H9 (cell line): Measurements from ENCODE around the gene GABBR2. TPM values are rescaled to one million over a fixed set of nuclear protein-coding genes. Genes with fewer than 3 reads are reported as not detected.
A peak's percentile ranks its signal among the peaks of the same experiment; 100 is the strongest.

Experiments used
- DNase-seq: peaks from one replicate; pipeline ENCODE4 v3.0.0-alpha.2; 2017
- H2AFZ ChIP-seq: one replicate; pipeline ENCODE4 v1.6.1; 2013; ENCODE audit warnings: mild to moderate bottlenecking, low read length, control low read depth, moderate library complexity
- H2AK5ac ChIP-seq: 2 replicates; pipeline ENCODE4 v1.6.1; 2013; ENCODE audit warnings: low read length, control low read depth, mixed read lengths; ENCODE audit not compliant: insufficient read length
- H2BK120ac ChIP-seq: one replicate; pipeline ENCODE4 v1.6.1; 2013; ENCODE audit warnings: low read depth, mild to moderate bottlenecking, low read length, control low read depth, inconsistent platforms; ENCODE audit not compliant: poor library complexity, severe bottlenecking
- H2BK12ac ChIP-seq: 2 replicates; pipeline ENCODE4 v1.6.1; 2013; ENCODE audit warnings: low read length, control low read depth, mixed read lengths, low read depth; ENCODE audit not compliant: insufficient read length
- H2BK15ac ChIP-seq: 2 replicates; pipeline ENCODE4 v1.6.1; 2013; ENCODE audit warnings: low read depth, low read length, control low read depth
- H2BK20ac ChIP-seq: one replicate; pipeline ENCODE4 v1.6.1; 2013; ENCODE audit warnings: low read depth, mild to moderate bottlenecking, low read length, control low read depth, inconsistent platforms; ENCODE audit not compliant: poor library complexity, severe bottlenecking
- H2BK5ac ChIP-seq: 2 replicates; pipeline ENCODE4 v1.6.1; 2013; ENCODE audit warnings: low read length, control low read depth, mixed read lengths; ENCODE audit not compliant: insufficient read length
- H3K14ac ChIP-seq: 2 replicates; pipeline ENCODE4 v1.6.1; 2013; ENCODE audit warnings: low read length, control low read depth; ENCODE audit not compliant: insufficient read depth
- H3K18ac ChIP-seq: 2 replicates; pipeline ENCODE4 v1.6.1; 2013; ENCODE audit warnings: low read depth, mild to moderate bottlenecking, mixed read lengths, low read length, control low read depth; ENCODE audit not compliant: insufficient read length
- H3K23ac ChIP-seq: 2 replicates; pipeline ENCODE4 v1.6.1; 2013; ENCODE audit warnings: low read length, control low read depth, mixed read lengths, low read depth; ENCODE audit not compliant: insufficient read length
- H3K23me2 ChIP-seq: 2 replicates; pipeline ENCODE4 v1.6.1; 2013; ENCODE audit warnings: low read depth, mild to moderate bottlenecking, mixed read lengths, low read length, control low read depth; ENCODE audit not compliant: insufficient read length, poor library complexity, severe bottlenecking
- H3K27ac ChIP-seq: 2 replicates; pipeline ENCODE4 v1.5.1; 2013; ENCODE audit warnings: low read length, control low read depth, mixed read lengths, low read depth; ENCODE audit not compliant: insufficient read length
- H3K27me3 ChIP-seq: 2 replicates; pipeline ENCODE4 v1.6.1; 2013; ENCODE audit warnings: low read length, control low read depth, inconsistent platforms; ENCODE audit not compliant: insufficient read depth
- H3K4ac ChIP-seq: 2 replicates; pipeline ENCODE4 v1.6.1; 2013; ENCODE audit warnings: low read depth, mild to moderate bottlenecking, control low read depth, inconsistent platforms, low read length, moderate library complexity
- H3K4me1 ChIP-seq: 2 replicates; pipeline ENCODE4 v1.6.1; 2013; ENCODE audit warnings: low read length, control low read depth, inconsistent platforms; ENCODE audit not compliant: insufficient read depth
- H3K4me2 ChIP-seq: 2 replicates; pipeline ENCODE4 v1.6.1; 2013; ENCODE audit warnings: low read length, control low read depth, mixed read lengths; ENCODE audit not compliant: insufficient read length, insufficient read depth
- H3K56ac ChIP-seq: 2 replicates; pipeline ENCODE4 v1.6.1; 2013; ENCODE audit warnings: low read depth, mild to moderate bottlenecking, mixed read lengths, low read length, control low read depth; ENCODE audit not compliant: insufficient read length
- H3K79me1 ChIP-seq: 2 replicates; pipeline ENCODE4 v1.6.1; 2013; ENCODE audit warnings: low read depth, mild to moderate bottlenecking, moderate library complexity, low read length, control low read depth, inconsistent platforms; ENCODE audit not compliant: insufficient read depth, poor library complexity, severe bottlenecking
- H3K79me2 ChIP-seq: 2 replicates; pipeline ENCODE4 v1.6.1; 2013; ENCODE audit warnings: low read length, control low read depth, inconsistent platforms; ENCODE audit not compliant: insufficient read depth
- H3K9ac ChIP-seq: 2 replicates; pipeline ENCODE4 v1.6.1; 2013; ENCODE audit warnings: low read length, control low read depth, mixed read lengths; ENCODE audit not compliant: insufficient read length; ENCODE audit errors: extremely low read depth
- H3K9me3 ChIP-seq: one replicate; pipeline ENCODE4 v1.6.1; 2013; ENCODE audit warnings: low read depth, low read length, inconsistent platforms; ENCODE audit not compliant: control insufficient read depth
- H3T11ph ChIP-seq: one replicate; pipeline ENCODE4 v1.6.1; 2013; ENCODE audit warnings: mild to moderate bottlenecking, low read length, control low read depth, inconsistent platforms
- H4K20me1 ChIP-seq: one replicate; pipeline ENCODE4 v1.6.1; 2013; ENCODE audit not compliant: control insufficient read depth, insufficient read length, insufficient read depth
- H4K5ac ChIP-seq: 2 replicates; pipeline ENCODE4 v1.6.1; 2013; ENCODE audit warnings: low read depth, mild to moderate bottlenecking, mixed read lengths, low read length, control low read depth; ENCODE audit not compliant: insufficient read length
- H4K8ac ChIP-seq: replicated peaks from 2 replicates; pipeline ENCODE4 v1.6.1; 2013; ENCODE audit warnings: low read length, control low read depth, mixed read lengths, low read depth; ENCODE audit not compliant: insufficient read length
- H4K91ac ChIP-seq: 2 replicates; pipeline ENCODE4 v1.6.1; 2013; ENCODE audit warnings: low read depth, mild to moderate bottlenecking, moderate library complexity, mixed read lengths, low read length, control low read depth; ENCODE audit not compliant: insufficient read length
- H3K27ac Mint-ChIP-seq, 3 experiments: 2 replicates in 2 of 3; 3 replicates in 1 of 3; pipeline ENCODE4 v1.8.0; 2020 to 2021; ENCODE audit warnings: mixed read lengths in 3 of 3, mild to moderate bottlenecking in 1 of 3, moderate library complexity in 1 of 3
- H3K27me3 Mint-ChIP-seq: 2 replicates; pipeline ENCODE4 v1.8.0; 2021; ENCODE audit warnings: low read depth, mild to moderate bottlenecking, moderate library complexity, mixed read lengths
- H3K36me3 Mint-ChIP-seq, 3 experiments: 2 replicates in 2 of 3; 3 replicates in 1 of 3; pipeline ENCODE4 v1.8.0; 2020 to 2021; ENCODE audit warnings: low read depth in 3 of 3, mixed read lengths in 3 of 3; ENCODE audit not compliant: insufficient read depth in 1 of 3
- H3K4me1 Mint-ChIP-seq, 2 experiments: 2 replicates each; pipeline ENCODE4 v1.8.0; 2020; ENCODE audit warnings: mixed read lengths in 2 of 2
- H3K4me3 Mint-ChIP-seq, 2 experiments: 2 replicates in 1 of 2; 3 replicates in 1 of 2; pipeline ENCODE4 v1.8.0; 2020 to 2021; ENCODE audit warnings: mild to moderate bottlenecking in 2 of 2, mixed read lengths in 2 of 2, moderate library complexity in 1 of 2
- H3K9me3 Mint-ChIP-seq, 2 experiments: 2 replicates in 1 of 2; 3 replicates in 1 of 2; pipeline ENCODE4 v1.8.0; 2020; ENCODE audit warnings: mild to moderate bottlenecking in 2 of 2, mixed read lengths in 2 of 2, moderate library complexity in 1 of 2
- WGBS: extraction: QIAGEN DNeasy Blood & Tissue Kit; methylation state at CpG from one replicate; pipeline ENCODE4 v1.1.7; 2013; ENCODE audit warnings: missing lambda C conversion rate, low lambda C conversion rate, mixed read lengths; ENCODE audit not compliant: insufficient read length; ENCODE audit errors: extremely low coverage; 5-methylcytosine and 5-hydroxymethylcytosine counted together
- total RNA-seq: library from RNA; stranded (reverse); gene quantifications from 2 replicates; pipeline ENCODE4 v1.2.1, GENCODE V29; 2021
- TF ChIP-seq, protein P1 (sequence below): fragments of 200-600 bp; sonication (generic); conservative IDR thresholded peaks from 3 replicates; pipeline ENCODE4 v1.8.0; 2021; ENCODE audit warnings: antibody characterized with exemption, mild to moderate bottlenecking

The GABBR2 gene
- total RNA-seq, 1 experiment from 2014 or later, result 0.66 TPM

DNA sequence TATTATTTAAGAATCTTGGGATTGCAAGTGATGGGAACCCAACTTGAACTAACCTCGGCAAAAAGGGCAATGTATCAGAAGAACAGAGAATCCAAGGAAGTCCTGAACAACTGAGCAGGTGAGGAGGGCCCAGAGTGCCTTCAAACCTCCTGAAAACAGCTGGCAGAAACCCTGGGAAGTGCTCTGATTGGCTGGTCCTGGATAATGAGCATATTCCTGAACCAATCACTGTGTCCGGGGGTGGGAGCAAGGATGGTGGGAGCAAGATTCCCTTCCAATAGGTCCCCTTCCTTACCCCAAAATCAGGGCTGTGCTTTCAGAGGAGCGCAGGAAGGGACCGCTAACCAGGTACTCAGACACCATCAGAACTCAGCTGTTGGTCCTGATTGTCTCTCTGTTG lies 421.4 kb downstream of the GABBR2 start:
- H3K23ac ChIP-seq, result no peak overlapping the region
- DNase-seq, result peak; percentile 84

More for the DNA sequence above, 421.4 kb downstream of the GABBR2 start:
- H2BK12ac ChIP-seq, result no peak overlapping the region
- no peak overlapping the region for H3K14ac ChIP-seq
- no peak overlapping the region for H3K18ac ChIP-seq
- H3K27me3 Mint-ChIP-seq, result no peaks in the 10 kb centered on the region
- no peaks in the 10 kb centered on the region for H3K79me1 ChIP-seq
- H3T11ph ChIP-seq, result no peak overlapping the region
- no peak overlapping the region for H4K5ac ChIP-seq
- no peaks in the 10 kb centered on the region for H3K23me2 ChIP-seq
- H3K4ac ChIP-seq, result no peak overlapping the region
- no peak overlapping the region for H2AFZ ChIP-seq
- no peaks in the 10 kb centered on the region for H4K20me1 ChIP-seq
- no peak overlapping the region for H3K56ac ChIP-seq
- H2BK120ac ChIP-seq, result no peak overlapping the region
- H3K27ac ChIP-seq, result no peak overlapping the region
- peaks cover 12 to 16% of the 10 kb centered on the region in 2 experiments for H3K4me1 Mint-ChIP-seq
- H4K91ac ChIP-seq, result no peak overlapping the region
- no peaks in the 10 kb centered on the region for H3K27me3 ChIP-seq
- no peak overlapping the region; a peak in 1 of 5 replicates for H3K4me3 Mint-ChIP-seq
- no peak overlapping the region for H3K9ac ChIP-seq
- no peak overlapping the region for H2BK15ac ChIP-seq
- TF ChIP-seq, protein P1, sequence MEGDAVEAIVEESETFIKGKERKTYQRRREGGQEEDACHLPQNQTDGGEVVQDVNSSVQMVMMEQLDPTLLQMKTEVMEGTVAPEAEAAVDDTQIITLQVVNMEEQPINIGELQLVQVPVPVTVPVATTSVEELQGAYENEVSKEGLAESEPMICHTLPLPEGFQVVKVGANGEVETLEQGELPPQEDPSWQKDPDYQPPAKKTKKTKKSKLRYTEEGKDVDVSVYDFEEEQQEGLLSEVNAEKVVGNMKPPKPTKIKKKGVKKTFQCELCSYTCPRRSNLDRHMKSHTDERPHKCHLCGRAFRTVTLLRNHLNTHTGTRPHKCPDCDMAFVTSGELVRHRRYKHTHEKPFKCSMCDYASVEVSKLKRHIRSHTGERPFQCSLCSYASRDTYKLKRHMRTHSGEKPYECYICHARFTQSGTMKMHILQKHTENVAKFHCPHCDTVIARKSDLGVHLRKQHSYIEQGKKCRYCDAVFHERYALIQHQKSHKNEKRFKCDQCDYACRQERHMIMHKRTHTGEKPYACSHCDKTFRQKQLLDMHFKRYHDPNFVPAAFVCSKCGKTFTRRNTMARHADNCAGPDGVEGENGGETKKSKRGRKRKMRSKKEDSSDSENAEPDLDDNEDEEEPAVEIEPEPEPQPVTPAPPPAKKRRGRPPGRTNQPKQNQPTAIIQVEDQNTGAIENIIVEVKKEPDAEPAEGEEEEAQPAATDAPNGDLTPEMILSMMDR, result no peak
- no peak overlapping the region for H2AK5ac ChIP-seq
- no peaks in the 10 kb centered on the region for H3K4me1 ChIP-seq
- no peak overlapping the region for H3K4me2 ChIP-seq
- H2BK5ac ChIP-seq, result no peak overlapping the region
- no peak overlapping the region for H4K8ac ChIP-seq
- no peak overlapping the region for H3K27ac Mint-ChIP-seq
- H3K79me2 ChIP-seq, result no peaks in the 10 kb centered on the region
- H2BK20ac ChIP-seq, result no peak overlapping the region
- no peaks in the 10 kb centered on the region for H3K9me3 Mint-ChIP-seq
- no CpG with 5 or more reads among the region's 4 CpGs for WGBS
- H3K9me3 ChIP-seq, result no peaks in the 10 kb centered on the region
- H3K36me3 Mint-ChIP-seq, result peaks cover 0 to 1% (median 0%) of the 10 kb centered on the region in 3 experiments; a peak in 1 of 7 replicates
